ENCODE data around the gene TNRC18.

Gene TNRC18

DNA sequence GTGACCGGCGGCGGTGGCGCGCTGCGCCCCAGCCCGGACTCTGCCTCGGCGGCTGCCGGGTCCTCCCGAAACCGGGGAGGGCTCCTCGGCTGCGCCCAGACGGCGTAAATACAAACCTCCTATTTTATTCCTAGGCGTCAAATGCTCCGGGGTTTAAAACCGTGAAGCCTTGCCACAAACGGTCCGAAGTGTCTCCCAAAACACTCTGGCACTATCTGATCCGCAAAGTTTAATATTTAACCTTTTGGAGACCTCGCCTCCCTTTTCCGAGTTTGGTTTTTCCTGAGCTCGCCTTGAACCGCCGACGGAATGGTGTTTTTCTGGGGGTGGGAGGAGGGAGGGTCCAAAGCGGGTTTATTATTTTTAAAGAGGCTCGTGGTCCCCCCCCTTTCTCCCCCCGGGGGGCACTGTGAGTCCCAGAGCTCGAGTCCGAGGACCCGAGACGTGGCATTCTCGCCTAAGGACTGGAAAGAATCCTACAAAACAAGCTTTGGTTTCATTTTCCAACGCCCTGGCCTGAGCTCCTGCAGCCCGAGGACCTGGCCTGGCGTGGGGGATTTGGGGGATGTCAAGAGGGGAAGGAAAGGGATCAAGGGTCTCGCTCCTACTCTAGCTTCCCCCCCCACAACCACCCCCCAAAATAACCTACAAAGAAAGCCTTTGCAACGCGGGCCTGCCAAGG lies 1.8 kb downstream of the TNRC18 start:
- peak overlapping the region; percentile 99 for H3K4me3 ChIP-seq
- no peaks in the 10 kb centered on the region for H3K36me3 ChIP-seq (ENCODE audit: insufficient read depth, low read length)
- no peak for DNase-seq (ENCODE audit: low read depth, low spot score)
- H3K9me3 ChIP-seq (ENCODE audit: low read depth, low read length): no peaks in the 10 kb centered on the region
- H3K27ac ChIP-seq: peak overlapping the region; percentile 99
- TF ChIP-seq EZH2 (IDR thresholded peaks at IDR 0.05) (no peak), POLR2AphosphoS5 (IDR thresholded peaks at IDR 0.05; ENCODE audit: borderline replicate concordance, low read depth, low read length) (no peak; the same call in 1 of the 2 replicates), FOXP2 (optimal IDR thresholded peaks at IDR 0.05; ENCODE audit: control extremely low read depth, extremely low read length, insufficient read depth) (no peak)
- H3K9ac ChIP-seq (ENCODE audit: insufficient read length): peak overlapping the region; percentile 99

DNA sequence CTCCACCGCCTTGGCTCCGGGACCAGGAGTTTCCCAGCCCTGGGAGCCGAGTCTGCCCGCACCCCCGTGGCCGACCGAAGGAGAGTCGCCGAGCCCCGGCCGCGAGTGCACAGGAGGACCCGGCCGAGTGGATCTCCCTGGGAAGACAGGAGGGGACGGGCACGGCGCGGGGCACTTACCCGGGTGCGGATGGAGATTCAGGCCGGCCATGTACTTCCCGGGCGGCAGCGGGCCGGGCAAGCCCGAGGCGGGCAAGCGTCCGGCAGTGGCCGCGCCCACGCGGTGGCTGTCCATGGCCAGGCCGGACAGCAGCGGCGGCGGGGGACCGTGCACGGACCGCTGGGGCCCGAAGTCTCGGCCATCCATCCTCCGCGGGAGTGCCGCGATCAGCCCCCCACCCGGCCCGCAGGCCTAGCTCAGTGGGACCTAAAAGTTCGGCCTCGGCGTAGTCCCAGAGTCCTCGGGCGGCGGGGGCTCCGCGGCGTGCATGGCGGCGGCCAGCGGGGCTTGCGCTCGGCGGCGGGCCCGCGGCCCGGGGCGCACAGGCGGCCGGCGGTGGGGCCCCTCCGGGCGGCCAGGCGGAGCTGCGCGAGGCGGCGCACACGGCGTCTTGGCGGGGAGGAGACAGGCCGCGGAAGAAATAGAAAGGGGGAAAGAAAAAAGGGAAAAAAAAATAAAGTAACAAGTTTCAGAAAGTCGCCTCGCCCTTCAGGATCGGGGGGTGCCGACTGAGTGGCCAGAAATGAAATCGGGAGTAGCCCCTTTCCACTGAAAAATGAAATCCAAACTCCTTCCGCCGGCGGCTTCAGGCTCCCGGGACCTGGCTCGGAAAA lies 2.5 kb downstream of the TNRC18 start:
- no peak for TF ChIP-seq POLR2AphosphoS5 (IDR thresholded peaks at IDR 0.05; ENCODE audit: borderline replicate concordance, low read depth, low read length)
- TF ChIP-seq EZH2 (IDR thresholded peaks at IDR 0.05): no peak
- no peak for TF ChIP-seq FOXP2 (optimal IDR thresholded peaks at IDR 0.05; ENCODE audit: control extremely low read depth, extremely low read length, insufficient read depth)
- Histone ChIP-seq H3K9ac (ENCODE audit: insufficient read length) (peak overlapping the region; percentile 99), H3K9me3 (ENCODE audit: low read depth, low read length) (no peaks in the 10 kb centered on the region), H3K36me3 (ENCODE audit: insufficient read depth, low read length) (no peaks in the 10 kb centered on the region), H3K4me3 (peak overlapping the region; percentile 99), H3K27ac (peak overlapping the region; percentile 99)
- DNase-seq (ENCODE audit: low read depth, low spot score): no peak

DNA sequence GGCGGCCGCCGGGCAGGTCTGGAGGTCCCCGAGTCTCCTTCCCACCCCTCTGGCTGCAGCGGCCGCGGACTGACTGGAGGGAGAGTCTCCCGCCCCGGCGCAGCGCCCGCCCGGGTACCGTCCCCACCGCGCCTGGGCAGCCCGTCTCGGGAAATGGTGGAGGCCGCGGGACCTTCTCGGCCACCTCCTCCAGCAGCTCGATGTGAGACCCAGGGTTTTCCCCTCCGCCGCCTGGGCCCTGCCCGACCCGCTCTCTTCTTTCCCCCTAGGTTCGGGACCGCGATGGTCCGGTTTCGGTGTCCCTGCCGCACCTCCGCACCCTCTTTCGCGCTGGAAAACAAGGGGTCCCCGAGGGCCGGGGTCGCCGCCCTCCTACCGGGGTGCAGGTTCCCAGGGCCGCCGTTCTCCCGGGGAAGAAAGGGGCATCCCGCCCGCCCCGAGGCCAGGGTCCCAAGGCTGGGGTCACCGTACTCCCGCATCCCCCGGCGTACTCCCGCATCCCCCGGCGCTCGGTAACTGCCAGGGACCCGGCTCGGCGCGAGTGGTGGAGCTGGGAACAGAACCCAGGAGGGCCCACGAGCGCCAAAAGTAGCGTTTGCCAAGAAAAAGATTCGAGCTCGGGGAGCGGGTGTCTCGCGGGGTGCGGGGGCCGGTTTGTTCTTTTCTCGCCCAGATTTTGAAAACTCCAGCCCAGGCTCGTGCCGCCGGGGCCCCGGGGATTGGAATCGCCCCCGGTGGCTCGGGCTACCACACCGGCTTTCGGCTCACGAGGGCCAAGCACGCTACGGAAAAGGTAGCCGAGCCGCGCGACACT lies 3.4 kb downstream of the TNRC18 start:
- DNase-seq (ENCODE audit: low read depth, low spot score): no peak
- no peak for TF ChIP-seq EZH2 (IDR thresholded peaks at IDR 0.05)
- no peak for TF ChIP-seq FOXP2 (optimal IDR thresholded peaks at IDR 0.05; ENCODE audit: control extremely low read depth, extremely low read length, insufficient read depth)
- TF ChIP-seq POLR2AphosphoS5 (IDR thresholded peaks at IDR 0.05; ENCODE audit: borderline replicate concordance, low read depth, low read length): no peak
- no peaks in the 10 kb centered on the region for H3K36me3 ChIP-seq (ENCODE audit: insufficient read depth, low read length)
- no peaks in the 10 kb centered on the region for H3K9me3 ChIP-seq (ENCODE audit: low read depth, low read length)
- H3K4me3 ChIP-seq: peak overlapping the region; percentile 99
- H3K27ac ChIP-seq: peak overlapping the region; percentile 36; the same call in 1 of the 2 replicates
- peak overlapping the region; percentile 99 for H3K9ac ChIP-seq (ENCODE audit: insufficient read length)

- no peaks in the 10 kb centered on the region for H3K36me3 ChIP-seq (ENCODE audit: insufficient read depth, low read length)
- TF ChIP-seq EZH2 (IDR thresholded peaks at IDR 0.05) (no peak), FOXP2 (optimal IDR thresholded peaks at IDR 0.05; ENCODE audit: control extremely low read depth, extremely low read length, insufficient read depth) (no peak), POLR2AphosphoS5 (IDR thresholded peaks at IDR 0.05; ENCODE audit: borderline replicate concordance, low read depth, low read length) (no peak)
- 0 out of 2 replicates have a peak overlapping the region, but pooled peaks have one; percentile 7 for H3K27ac ChIP-seq
- H3K9me3 ChIP-seq (ENCODE audit: low read depth, low read length): no peaks in the 10 kb centered on the region
- peak overlapping the region; percentile 99 for H3K4me3 ChIP-seq
- no peak for DNase-seq (ENCODE audit: low read depth, low spot score)
- H3K9ac ChIP-seq (ENCODE audit: insufficient read length): peak overlapping the region; percentile 99
Observed at GRCh38 chr7:5419539-5420066, 4.0 kb downstream of the TNRC18 start.

- no peaks in the 10 kb centered on the region for H3K9me3 ChIP-seq (ENCODE audit: low read depth, low read length)
- no peak for DNase-seq (ENCODE audit: low read depth, low spot score)
- peak overlapping the region; percentile 23 for H3K9ac ChIP-seq (ENCODE audit: insufficient read length)
- H3K4me3 ChIP-seq: peak overlapping the region; percentile 99
- TF ChIP-seq FOXP2 (optimal IDR thresholded peaks at IDR 0.05; ENCODE audit: control extremely low read depth, extremely low read length, insufficient read depth): no peak
- no peak for TF ChIP-seq POLR2AphosphoS5 (IDR thresholded peaks at IDR 0.05; ENCODE audit: borderline replicate concordance, low read depth, low read length)
- no peak for TF ChIP-seq EZH2 (IDR thresholded peaks at IDR 0.05)
- peak overlapping the region; percentile 73 for H3K27ac ChIP-seq
- no peaks in the 10 kb centered on the region for H3K36me3 ChIP-seq (ENCODE audit: insufficient read depth, low read length)
Observed at GRCh38 chr7:5418285-5418582, 5.4 kb downstream of the TNRC18 start.

DNA sequence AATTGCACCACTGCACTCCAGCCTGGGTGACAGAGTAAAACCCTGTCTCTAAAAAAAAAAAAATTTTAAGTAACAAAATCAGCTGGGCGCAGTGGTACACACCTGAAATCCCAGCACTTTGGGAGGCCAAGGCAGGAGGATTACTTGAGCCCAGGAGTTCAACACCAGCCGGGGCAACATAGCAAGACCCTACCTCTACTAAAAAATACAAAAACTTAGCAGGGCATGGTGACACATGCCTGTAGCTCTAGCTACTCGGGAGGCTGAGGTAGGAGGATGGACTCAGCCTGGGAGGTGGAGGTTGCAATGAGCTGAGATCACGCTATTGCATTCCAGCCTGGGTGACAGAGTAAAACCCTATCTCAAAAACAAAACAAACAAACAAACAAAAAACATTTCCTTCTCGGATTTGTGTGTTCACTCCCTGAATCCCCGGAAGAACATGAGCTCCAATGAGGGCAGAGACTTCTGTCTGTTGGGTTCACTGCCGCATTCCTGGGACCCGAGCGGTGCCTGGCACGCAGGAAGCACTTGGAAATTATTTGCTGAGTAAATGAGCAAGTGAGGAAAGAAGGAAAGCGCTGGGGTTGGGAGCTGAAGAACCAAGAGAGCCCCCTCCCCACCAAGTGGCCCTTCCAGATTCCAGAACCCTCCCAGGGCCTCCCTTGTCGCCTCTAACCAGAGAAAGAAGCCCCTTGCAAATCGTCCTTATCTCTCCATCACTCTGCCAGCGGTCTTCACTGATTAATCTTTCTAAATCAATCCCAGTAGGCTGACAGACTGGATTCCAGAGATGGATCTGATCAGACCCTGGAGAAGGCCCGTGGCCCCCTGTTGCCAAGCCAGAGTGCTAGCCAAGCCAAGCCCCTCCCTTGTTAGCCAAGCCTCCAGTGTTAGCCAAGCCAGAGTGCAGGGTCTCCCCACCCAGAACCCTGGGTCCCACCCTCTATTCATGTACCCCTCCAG lies 6.2 kb downstream of the TNRC18 start:
- Histone ChIP-seq H3K4me3 (0 out of 2 replicates have a peak overlapping the region, but pooled peaks have one; percentile 99), H3K9ac (ENCODE audit: insufficient read length) (peak overlapping the region; percentile 23), H3K9me3 (ENCODE audit: low read depth, low read length) (no peaks in the 10 kb centered on the region), H3K27ac (peak overlapping the region; percentile 73), H3K36me3 (ENCODE audit: insufficient read depth, low read length) (no peaks in the 10 kb centered on the region)
- DNase-seq (ENCODE audit: low read depth, low spot score): no peak
- TF ChIP-seq EZH2 (IDR thresholded peaks at IDR 0.05): no peak
- TF ChIP-seq FOXP2 (optimal IDR thresholded peaks at IDR 0.05; ENCODE audit: control extremely low read depth, extremely low read length, insufficient read depth): no peak
- no peak for TF ChIP-seq POLR2AphosphoS5 (IDR thresholded peaks at IDR 0.05; ENCODE audit: borderline replicate concordance, low read depth, low read length)

DNA sequence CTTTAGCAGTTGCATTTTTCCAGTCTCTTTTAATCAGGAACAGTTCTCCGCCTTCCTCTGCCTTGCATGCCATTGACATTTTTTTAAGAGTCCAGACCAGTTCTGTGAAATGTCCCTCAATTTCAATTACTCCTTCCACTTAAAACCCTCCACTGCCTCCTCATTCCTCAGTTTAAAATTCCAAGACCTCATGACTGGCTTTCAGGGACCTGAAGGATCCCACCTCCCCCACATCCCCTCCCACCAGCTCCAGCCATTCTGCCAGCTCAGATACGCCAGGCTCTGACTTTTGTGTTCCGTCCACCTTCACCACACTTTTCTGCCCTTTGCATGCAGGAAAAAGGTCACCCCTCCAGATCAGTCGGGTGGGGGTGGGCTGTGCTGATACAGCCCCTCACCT lies 8.7 kb downstream of the TNRC18 start:
- H3K4me3 ChIP-seq: no peak overlapping the region
- no peak overlapping the region for H3K9ac ChIP-seq (ENCODE audit: insufficient read length)
- H3K9me3 ChIP-seq (ENCODE audit: low read depth, low read length): no peaks in the 10 kb centered on the region
- no peaks in the 10 kb centered on the region; the same call in 1 of the 2 replicates for H3K36me3 ChIP-seq (ENCODE audit: insufficient read depth, low read length)
- H3K27ac ChIP-seq: peak overlapping the region; percentile 30; the same call in 1 of the 2 replicates
- no peak for DNase-seq (ENCODE audit: low read depth, low spot score)
- TF ChIP-seq POLR2AphosphoS5 (IDR thresholded peaks at IDR 0.05; ENCODE audit: borderline replicate concordance, low read depth, low read length) (no peak), FOXP2 (optimal IDR thresholded peaks at IDR 0.05; ENCODE audit: control extremely low read depth, extremely low read length, insufficient read depth) (no peak), EZH2 (IDR thresholded peaks at IDR 0.05) (no peak)

All from SK-N-MC (cell line).